CD4-positive, alpha-beta T cell (primary cell): ENCODE data around the gene FARP1. TPM values are rescaled to one million over a fixed set of nuclear protein-coding genes. Genes with fewer than 3 reads are reported as not detected.

Source experiments
- ATAC-seq: fragments of 200-7000 bp; cut with Tn5 transposase; one replicate; pipeline ENCODE4 v1.10.0; 2022; ENCODE audit warnings: mild to moderate bottlenecking; ENCODE audit not compliant: poor library complexity
- CTCF ChIA-PET: fragments of 350-600 bp; sonication (Branson Sonifier 250); formaldehyde crosslinking; loops from one replicate; lab custom pipeline; 2021; ENCODE audit warnings: antibody characterized with exemption, inconsistent platforms; lab: Charles Lee
- POLR2A ChIA-PET: fragments of 350-600 bp; sonication (Branson Sonifier 250); formaldehyde crosslinking; loops from one replicate; lab custom pipeline; 2021; ENCODE audit warnings: antibody characterized with exemption, inconsistent platforms; lab: Charles Lee
- DNase-seq, 14 experiments: peaks; one replicate each; pipeline ENCODE4 v3.0.0-alpha.2; 2013 to 2020; ENCODE audit warnings: mixed read lengths in 2 of 14
- H3K27ac ChIP-seq, 2 donors: one replicate each; pipeline versions ENCODE4 v1.5.1 to v1.7.0; 2013; ENCODE audit warnings: low read length in 2 of 2, low read depth in 1 of 2, mild to moderate bottlenecking in 1 of 2
- H3K27me3 ChIP-seq, 2 experiments: 1 replicate in 1 of 2; 2 replicates in 1 of 2; pipeline versions ENCODE4 v1.6.1 to v1.7.0; 2013; ENCODE audit warnings: low read length in 2 of 2, control low read depth in 1 of 2, mild to moderate bottlenecking in 1 of 2, moderate library complexity in 1 of 2; ENCODE audit not compliant: insufficient read depth in 2 of 2, control insufficient read depth in 1 of 2
- H3K36me3 ChIP-seq: one replicate; pipeline ENCODE4 v1.6.1; 2013; ENCODE audit warnings: low read length, control low read depth; ENCODE audit not compliant: insufficient read depth
- H3K4me1 ChIP-seq: one replicate; pipeline ENCODE4 v1.6.1; 2013; ENCODE audit warnings: low read length, control low read depth; ENCODE audit not compliant: insufficient read depth
- H3K4me3 ChIP-seq: one replicate; pipeline ENCODE4 v1.5.1; 2013; ENCODE audit warnings: mild to moderate bottlenecking, low read length, moderate library complexity
- H3K9me3 ChIP-seq, 2 experiments: 1 replicate in 1 of 2; 2 replicates in 1 of 2; pipeline versions ENCODE4 v1.6.1 to v1.7.0; 2013; ENCODE audit warnings: low read length in 2 of 2, mild to moderate bottlenecking in 2 of 2, control low read depth in 1 of 2, moderate library complexity in 1 of 2; ENCODE audit not compliant: control insufficient read depth in 1 of 2, insufficient read depth in 1 of 2
- H3K27ac Mint-ChIP-seq: one replicate; pipeline ENCODE4 v1.8.0; 2020; ENCODE audit warnings: mixed read lengths
- H3K27me3 Mint-ChIP-seq: one replicate; pipeline ENCODE4 v1.8.0; 2021; ENCODE audit warnings: mixed read lengths
- H3K36me3 Mint-ChIP-seq: one replicate; pipeline ENCODE4 v1.8.0; 2021; ENCODE audit warnings: low read depth, mixed read lengths
- H3K4me1 Mint-ChIP-seq: one replicate; pipeline ENCODE4 v1.8.0; 2021; ENCODE audit warnings: low read depth, mixed read lengths
- H3K4me3 Mint-ChIP-seq: one replicate; pipeline ENCODE4 v1.8.0; 2020; ENCODE audit warnings: mild to moderate bottlenecking, mixed read lengths
- H3K9me3 Mint-ChIP-seq: one replicate; pipeline ENCODE4 v1.8.0; 2020; ENCODE audit warnings: mixed read lengths
- CTCF ChIP-seq: fragments of 200-600 bp; IDR thresholded peaks from one replicate; pipeline ENCODE4 v1.8.0; 2022; ENCODE audit warnings: antibody characterized with exemption, mild to moderate bottlenecking
- intact Hi-C, 2 experiments: fragments of 100-400 bp; cut with DNase I in 1 of 2; cut with micrococcal nuclease in 1 of 2; formaldehyde crosslinking; loops; one replicate each; pipeline versions ENCODE4 v1.15.1 to v1.9.0; 2023 to 2025; cut with DNase I, micrococcal nuclease
- total RNA-seq, 174 experiments: library from RNA in 2 of 174; stranded (reverse) in 2 of 174; gene quantifications; one replicate each; pipeline ENCODE4 v1.2.3 and lab custom pipeline; 2021 to 2026

Gene FARP1
- total RNA-seq, 2 experiments from 2014 or later: 0.30 TPM; not detected in 1

- intact Hi-C loops: no loop called here
- Histone ChIP-seq H3K27me3 (peaks cover 0 to 4% of the 10 kb centered on the region in 2 experiments), H3K4me1 (no peaks in the 10 kb centered on the region), H3K36me3 (no peaks in the 10 kb centered on the region), H3K4me3 (no peak overlapping the region), H3K9me3 (no peaks in the 10 kb centered on the region), H3K27ac (no peak overlapping the region)
- no peaks in the 10 kb centered on the region for H3K9me3 Mint-ChIP-seq
- no peak for DNase-seq
- H3K36me3 Mint-ChIP-seq: no peaks in the 10 kb centered on the region
- POLR2A ChIA-PET: no interaction called here
- H3K4me3 Mint-ChIP-seq: no peak overlapping the region
- CTCF ChIA-PET: no interaction called here
- H3K27me3 Mint-ChIP-seq: peaks cover 23% of the 10 kb centered on the region
- TF ChIP-seq CTCF: no peak
- H3K4me1 Mint-ChIP-seq: no peaks in the 10 kb centered on the region
- H3K27ac Mint-ChIP-seq: no peak overlapping the region
- no peak for ATAC-seq
Observed at GRCh38 chr13:98328511-98328910, 185.6 kb downstream of the FARP1 start.

GRCh38 chr13:98332222-98332621 is 189.3 kb downstream of the FARP1 start:
- H3K27ac ChIP-seq: no peak overlapping the region
- no peak overlapping the region for H3K4me3 ChIP-seq
- ATAC-seq: no peak
- Mint-ChIP-seq H3K27ac (no peak overlapping the region), H3K9me3 (no peaks in the 10 kb centered on the region), H3K36me3 (no peaks in the 10 kb centered on the region), H3K4me1 (no peaks in the 10 kb centered on the region), H3K4me3 (no peak overlapping the region), H3K27me3 (peaks cover 40% of the 10 kb centered on the region)
- H3K27me3 ChIP-seq: peaks cover 0 to 7% of the 10 kb centered on the region in 2 experiments
- CTCF ChIA-PET: interaction anchor here (1.5 kb wide), 1 partner anchor 10 kb away, joined by 4 read pairs; no protein-coding TSS in a partner anchor
- no peak for DNase-seq
- no peaks in the 10 kb centered on the region for H3K36me3 ChIP-seq
- POLR2A ChIA-PET: no interaction called here
- intact Hi-C loops: no loop called here
- TF ChIP-seq CTCF: no peak
- no peaks in the 10 kb centered on the region for H3K4me1 ChIP-seq
- no peaks in the 10 kb centered on the region for H3K9me3 ChIP-seq

GRCh38 chr13:98332691-98333090 is 189.8 kb downstream of the FARP1 start:
- intact Hi-C loops: no loop called here
- CTCF ChIA-PET: interaction anchor here (1.1 to 1.5 kb wide), 2 partner anchors 10 to 17 kb away, joined by 4 read pairs; no protein-coding TSS in a partner anchor
- H3K4me1 Mint-ChIP-seq: no peaks in the 10 kb centered on the region
- Histone ChIP-seq H3K9me3 (no peaks in the 10 kb centered on the region), H3K27ac (no peak overlapping the region), H3K4me1 (no peaks in the 10 kb centered on the region), H3K36me3 (no peaks in the 10 kb centered on the region), H3K27me3 (peaks cover 0 to 7% of the 10 kb centered on the region in 2 experiments), H3K4me3 (no peak overlapping the region)
- H3K4me3 Mint-ChIP-seq: no peak overlapping the region
- no peak for ATAC-seq
- no peak for DNase-seq
- H3K27me3 Mint-ChIP-seq: peaks cover 43% of the 10 kb centered on the region
- TF ChIP-seq CTCF: no peak
- H3K9me3 Mint-ChIP-seq: no peaks in the 10 kb centered on the region
- no peak overlapping the region for H3K27ac Mint-ChIP-seq
- H3K36me3 Mint-ChIP-seq: no peaks in the 10 kb centered on the region
- POLR2A ChIA-PET: no interaction called here
